ENCODE measurements around the gene ERG.

ERG gene

GRCh38 chr21:38355353-38355752 is 142.9 kb downstream of the ERG start:
- DNase-seq: no peak

DNA sequence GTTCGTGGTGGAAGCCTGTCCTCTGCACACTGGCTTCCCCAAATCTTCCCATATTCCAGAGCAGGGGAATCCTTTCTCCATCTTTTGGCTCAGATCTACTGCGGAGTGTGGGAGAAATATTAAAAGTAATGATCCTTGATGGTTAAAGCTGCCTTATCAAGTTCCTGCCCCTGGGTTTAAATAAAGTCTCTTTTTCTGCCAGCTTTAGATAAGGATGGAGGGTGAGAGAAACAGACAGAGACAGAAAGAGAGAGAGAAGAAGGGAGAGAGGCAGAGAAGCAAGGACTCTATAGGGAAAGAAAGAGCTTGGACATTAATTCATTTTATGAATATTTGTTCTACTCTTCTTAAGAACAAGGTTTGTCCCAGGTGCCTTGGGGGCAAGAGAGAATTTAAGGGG is 143.5 kb downstream of the ERG start:
- no peak for DNase-seq

GRCh38 chr21:38354231-38354630 is 144.0 kb downstream of the ERG start:
- no peak for DNase-seq

- DNase-seq: peak; percentile 15
These were observed 145.6 kb downstream of the ERG start for GRCh38 chr21:38352536-38353219.

DNA sequence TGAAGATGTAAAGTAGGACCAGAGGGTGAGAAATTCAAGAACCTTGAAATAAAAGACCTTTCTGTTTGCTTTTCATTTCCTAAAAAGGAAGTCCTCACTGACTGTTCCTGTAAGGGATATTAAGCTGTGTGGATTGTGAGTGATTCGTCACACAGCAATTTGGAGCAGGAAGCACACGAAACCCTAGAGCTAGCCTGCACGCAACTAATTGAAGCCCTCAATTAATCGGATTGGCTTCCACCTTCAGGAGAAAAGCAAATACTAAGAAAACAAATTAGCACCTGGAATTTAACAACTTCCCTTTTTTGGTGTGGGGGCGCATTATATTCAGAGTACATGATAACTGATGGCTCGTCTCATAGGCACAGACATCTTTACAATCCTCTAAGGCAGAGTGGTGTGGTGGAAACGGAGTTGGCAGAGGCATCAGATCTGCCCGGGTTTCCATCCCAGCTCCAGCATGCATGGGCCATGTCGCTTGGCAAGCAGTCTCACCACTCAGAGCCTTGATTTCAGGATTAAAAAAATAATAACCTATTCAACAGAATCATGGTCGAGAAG is 146.2 kb downstream of the ERG start:
- no peak for DNase-seq

DNA sequence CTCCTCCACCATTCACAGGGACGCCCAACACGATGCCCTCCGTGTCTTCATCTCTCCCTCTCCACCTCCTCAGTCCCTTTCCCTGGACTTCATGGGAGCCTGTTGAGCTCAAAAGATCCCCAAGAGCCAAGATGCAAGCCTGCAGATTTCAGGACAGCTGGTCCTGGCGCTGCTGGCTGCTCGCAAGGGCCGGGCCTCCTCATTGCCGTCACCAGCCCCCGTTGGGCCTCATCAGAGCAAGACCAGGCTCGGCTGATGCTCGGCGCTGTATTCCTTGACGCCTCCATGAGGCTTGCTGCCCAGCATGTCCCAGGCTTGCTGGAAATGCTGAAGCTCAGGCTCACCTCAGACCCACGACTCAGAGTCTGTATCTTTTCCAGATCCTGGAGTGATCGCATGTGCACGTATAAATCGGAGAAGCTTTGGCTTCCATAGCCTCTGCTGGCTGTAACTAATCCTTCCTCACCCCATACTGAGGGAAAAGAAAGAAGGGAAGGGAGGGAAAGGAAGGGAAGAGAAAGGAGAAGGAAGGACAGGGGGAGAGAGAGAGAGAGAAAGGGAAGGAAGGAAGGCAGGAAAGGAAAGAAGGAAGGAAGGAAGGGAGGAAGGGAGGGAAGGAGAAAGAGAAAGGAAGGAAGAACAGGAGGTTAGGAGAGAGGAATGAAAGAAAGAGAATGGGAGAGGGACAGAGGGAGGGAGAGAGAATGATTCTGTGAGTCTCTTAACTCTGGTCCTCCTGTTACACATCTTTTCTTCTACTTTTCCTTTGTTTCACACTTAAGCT is 146.9 kb downstream of the ERG start:
- no peak for DNase-seq

DNA sequence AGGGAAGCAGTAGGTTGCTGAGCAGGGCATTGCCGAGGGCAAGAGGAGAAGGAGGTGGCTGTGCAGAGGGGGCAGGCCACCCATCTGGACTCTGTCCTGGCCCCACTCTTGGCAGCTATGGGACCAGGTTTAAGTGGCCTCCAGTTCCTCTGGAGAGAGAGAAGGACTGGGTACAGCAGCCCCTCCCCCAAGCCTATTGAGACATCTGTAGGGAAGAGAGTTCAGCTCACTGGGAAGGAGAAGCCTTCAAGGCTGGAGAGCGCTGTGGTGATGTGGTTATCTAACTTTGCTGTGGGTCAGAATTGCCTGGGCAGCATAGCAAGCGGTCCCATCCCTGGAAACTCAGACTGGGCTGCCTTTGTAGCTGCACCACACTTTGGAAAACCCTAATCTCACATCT is 147.6 kb downstream of the ERG start:
- DNase-seq: no peak

DNA sequence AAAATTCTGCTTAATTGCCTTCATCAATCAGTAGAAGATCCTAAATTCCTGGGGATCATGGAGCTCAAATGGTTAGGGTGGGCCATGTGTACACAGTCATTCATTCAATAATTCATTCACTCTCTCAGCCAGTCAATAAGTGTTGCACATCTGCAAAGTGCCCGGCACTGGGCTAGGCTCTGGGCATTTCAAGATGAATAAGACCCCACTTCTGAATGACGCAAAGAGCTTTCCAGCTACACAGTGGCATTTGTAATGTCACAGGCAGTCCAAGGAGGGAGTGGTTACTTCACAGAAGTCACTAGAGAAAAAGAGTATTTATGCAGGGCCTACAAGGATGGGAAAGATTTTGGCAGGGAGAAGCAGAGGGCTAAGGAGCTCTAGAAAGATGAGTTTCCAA is 148.3 kb downstream of the ERG start:
- no peak for DNase-seq

GRCh38 chr21:38349111-38349746 is 149.0 kb downstream of the ERG start:
- DNase-seq: peak; percentile 89

- DNase-seq: peak; percentile 89
These were observed 152.0 kb downstream of the ERG start for GRCh38 chr21:38346286-38346685.

- DNase-seq: no peak
These were observed 154.6 kb downstream of the ERG start for GRCh38 chr21:38343691-38344090.

- no peak for DNase-seq
These were observed 155.5 kb downstream of the ERG start for GRCh38 chr21:38342739-38343138.

DNA sequence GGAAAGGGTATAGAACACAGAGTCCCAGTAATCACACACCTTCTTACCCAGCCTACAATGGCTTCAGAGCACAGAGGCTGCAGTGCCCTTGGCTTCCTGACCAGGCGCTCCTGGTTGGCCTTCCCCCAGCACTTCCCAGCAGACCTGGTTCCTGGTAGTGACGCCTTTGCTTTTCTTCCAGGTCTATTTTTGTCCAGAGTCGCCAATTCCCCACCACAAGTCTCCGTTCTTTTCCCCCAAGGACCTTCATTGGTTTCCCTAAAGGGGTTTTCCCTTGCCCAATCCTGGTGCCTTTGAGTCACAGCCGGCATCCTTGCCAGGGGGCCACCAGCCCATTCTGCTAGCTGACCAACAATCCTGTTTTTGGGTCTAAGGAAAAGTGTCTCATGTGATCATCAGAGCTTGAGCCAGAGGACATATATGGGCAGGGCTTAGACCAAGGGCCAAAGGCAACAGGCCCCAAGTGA is 156.7 kb downstream of the ERG start:
- no peak for DNase-seq

DNA sequence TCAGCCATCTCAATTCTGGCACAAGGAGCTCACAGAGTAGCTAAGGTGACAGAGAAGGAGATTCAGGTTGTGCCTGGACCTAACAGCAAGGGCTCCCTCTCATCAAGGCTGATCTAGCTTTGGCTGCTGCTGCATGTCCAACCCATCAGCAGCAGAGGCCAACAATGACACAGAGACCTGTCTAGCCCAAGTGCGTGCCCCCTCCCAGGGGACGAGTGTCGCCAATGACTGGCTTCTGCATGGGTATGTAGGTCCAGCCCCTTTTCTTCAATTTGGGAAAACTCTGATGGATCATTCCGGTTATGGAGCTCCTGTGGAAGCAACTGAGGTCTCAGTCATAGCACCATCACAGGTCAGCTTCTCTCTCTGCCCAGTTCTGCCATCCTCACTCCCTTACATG is 158.1 kb downstream of the ERG start:
- no peak for DNase-seq

GRCh38 chr21:38337793-38338192 is 160.5 kb downstream of the ERG start:
- no peak for DNase-seq

DNA sequence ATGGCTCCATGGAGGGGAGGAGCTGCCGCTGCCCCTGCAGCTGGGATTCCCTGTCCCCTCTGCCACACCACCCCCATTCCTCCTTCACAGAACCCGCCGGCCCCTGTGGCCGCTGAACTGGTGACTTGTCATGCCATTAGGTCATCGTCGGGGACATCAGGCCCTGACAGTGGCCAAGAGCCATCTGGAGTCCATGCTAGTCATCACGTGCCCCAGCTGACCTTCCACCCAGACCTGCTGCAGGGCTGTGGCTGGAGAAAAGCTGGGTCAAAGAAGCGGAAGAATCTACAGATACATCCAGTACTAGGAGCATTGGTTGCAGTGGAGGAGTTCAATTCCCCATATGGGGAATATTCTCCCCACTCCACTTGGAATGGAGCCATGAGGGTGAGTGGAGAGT is 163.4 kb downstream of the ERG start:
- DNase-seq: no peak

DNA sequence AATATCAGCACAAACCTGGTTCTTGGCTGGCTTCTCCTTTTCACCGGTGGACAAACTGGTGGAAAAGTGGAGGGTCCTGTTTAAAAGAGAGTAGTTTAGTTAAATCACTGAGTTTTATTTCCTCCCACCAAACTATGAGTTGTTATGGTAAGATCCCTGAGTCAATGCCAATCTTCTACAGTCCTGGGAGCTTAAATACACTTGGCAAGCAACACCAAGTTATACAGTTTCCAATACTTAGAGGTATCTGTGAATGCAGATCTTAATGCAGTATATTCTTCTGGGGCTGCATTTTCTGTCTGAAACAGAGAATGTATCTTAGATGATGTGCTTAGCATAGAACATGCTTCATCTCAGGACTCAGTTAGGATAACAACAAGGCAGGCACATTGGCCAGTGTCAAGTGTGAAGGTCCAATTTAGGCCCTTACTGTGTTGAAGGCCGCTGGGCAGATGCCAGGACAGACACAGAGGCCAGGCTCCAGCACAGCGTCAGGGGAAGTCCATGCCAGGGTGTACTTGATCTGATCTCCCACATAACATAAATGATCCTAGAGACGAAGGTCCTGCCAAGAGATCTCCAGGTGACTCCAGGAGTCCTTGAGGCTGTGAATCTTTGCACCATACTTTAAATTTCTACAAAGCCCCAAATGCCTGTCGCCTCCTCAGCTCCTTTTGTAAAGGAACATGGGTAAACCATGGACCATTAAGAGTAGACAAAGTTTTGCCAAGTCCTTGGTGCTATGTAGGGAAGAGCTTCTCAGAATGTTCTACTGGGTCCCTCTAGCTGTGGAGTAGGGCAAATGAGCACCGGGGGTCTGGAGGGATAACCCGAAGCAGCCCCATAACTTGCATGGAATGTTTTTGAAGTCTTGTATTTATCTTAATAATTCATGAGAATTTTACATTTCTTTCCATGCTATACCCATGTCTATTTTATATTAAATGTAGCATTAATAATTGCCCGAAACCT is 164.7 kb downstream of the ERG start:
- no peak for DNase-seq

DNA sequence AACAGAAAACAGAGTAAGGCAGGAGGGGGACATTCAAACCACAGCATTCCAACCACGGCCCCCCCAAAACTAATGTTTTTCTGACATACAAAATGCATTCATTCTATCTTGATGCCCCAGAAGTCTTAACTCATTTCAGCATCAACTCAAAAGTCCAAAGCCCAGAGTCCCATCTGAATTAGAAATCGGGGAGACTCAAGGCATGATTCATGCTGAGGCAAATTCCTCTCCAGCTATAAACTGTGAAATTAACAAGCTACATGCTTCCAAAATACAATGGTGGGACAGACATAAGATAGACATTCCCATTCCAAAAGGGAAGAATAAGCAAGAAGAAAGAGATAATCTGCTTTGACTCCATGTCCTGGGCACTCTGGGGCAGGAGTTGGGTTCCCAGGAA is 167.6 kb downstream of the ERG start:
- no peak for DNase-seq
